ENCODE measurements around the gene PPM1N.

DNA sequence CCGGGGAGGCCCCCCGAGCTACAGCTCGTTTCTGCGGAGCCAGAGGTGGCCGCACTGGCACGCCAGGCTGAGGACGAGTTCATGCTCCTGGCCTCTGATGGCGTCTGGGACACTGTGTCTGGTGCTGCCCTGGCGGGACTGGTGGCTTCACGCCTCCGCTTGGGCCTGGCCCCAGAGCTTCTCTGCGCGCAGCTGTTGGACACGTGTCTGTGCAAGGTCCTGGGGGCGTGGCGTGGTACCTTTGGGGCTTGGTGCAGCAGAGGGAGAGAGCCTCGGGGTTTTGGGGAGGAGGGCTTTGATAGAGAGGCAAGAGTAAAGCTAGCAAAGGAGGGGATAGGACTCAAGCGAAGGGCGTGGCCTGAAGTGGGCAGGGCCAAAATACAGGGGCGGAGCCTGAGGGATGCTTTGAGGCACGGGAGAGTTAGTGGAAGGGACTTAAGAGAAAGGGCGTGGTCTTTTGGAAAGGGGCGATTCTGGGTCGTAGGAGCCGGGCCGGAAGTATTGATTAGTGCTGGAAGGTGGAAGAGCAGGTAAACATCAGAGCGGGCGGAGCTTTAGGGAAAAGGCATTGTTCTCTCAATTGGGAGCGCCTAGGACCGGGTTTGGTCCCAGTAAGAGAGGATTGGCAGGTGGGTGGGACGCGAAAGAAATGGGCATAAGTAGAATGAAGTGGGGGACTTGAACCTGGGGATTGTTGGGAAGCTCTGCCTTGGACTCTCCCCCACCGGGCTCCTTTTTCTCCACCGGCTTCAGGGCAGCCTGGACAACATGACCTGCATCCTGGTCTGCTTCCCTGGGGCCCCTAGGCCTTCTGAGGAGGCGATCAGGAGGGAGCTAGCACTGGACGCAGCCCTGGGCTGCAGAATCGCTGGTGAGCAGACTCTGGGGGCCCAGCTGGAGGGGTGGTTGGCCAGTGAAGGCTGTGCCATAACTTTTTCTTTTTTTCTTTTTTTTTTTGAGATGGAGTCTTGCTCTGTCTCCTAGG, 1.2 kb downstream of the PPM1N start:
- no peak for TF ChIP-seq POLR2AphosphoS5 (IDR thresholded peaks at IDR 0.05; ENCODE audit: low read depth)
- TF ChIP-seq, protein P1, sequence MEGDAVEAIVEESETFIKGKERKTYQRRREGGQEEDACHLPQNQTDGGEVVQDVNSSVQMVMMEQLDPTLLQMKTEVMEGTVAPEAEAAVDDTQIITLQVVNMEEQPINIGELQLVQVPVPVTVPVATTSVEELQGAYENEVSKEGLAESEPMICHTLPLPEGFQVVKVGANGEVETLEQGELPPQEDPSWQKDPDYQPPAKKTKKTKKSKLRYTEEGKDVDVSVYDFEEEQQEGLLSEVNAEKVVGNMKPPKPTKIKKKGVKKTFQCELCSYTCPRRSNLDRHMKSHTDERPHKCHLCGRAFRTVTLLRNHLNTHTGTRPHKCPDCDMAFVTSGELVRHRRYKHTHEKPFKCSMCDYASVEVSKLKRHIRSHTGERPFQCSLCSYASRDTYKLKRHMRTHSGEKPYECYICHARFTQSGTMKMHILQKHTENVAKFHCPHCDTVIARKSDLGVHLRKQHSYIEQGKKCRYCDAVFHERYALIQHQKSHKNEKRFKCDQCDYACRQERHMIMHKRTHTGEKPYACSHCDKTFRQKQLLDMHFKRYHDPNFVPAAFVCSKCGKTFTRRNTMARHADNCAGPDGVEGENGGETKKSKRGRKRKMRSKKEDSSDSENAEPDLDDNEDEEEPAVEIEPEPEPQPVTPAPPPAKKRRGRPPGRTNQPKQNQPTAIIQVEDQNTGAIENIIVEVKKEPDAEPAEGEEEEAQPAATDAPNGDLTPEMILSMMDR (IDR thresholded peaks at IDR 0.05; ENCODE audit: insufficient read depth, low read length) = no peak
